Natural killer cell (primary cell): ENCODE measurements around the gene RTL10. TPM values are rescaled to one million over a fixed set of nuclear protein-coding genes. Genes with fewer than 3 reads are reported as not detected.
"Not testable (repeated sequence)": the region's sequence is repeated elsewhere in the genome, so short reads cannot be mapped to it uniquely, and the experiment has no call there.

Experiments used
- ATAC-seq, 3 donors: fragments of 150-1000 bp in 2 of 3; fragments of 200-7000 bp in 1 of 3; cut with Tn5 transposase; 1 replicate in 1 of 3; 2 replicates in 2 of 3; pipeline ENCODE4 v1.10.0; 2021; ENCODE audit warnings: mild to moderate bottlenecking in 2 of 3, moderate library complexity in 2 of 3
- DNase-seq, 2 donors: peaks; one replicate each; pipeline versions ENCODE4 v3.0.0 to v3.0.0-alpha.2; 2013 to 2021; ENCODE audit warnings: mixed read lengths in 1 of 2
- H3K27ac ChIP-seq: one replicate; pipeline ENCODE4 v1.5.1; 2013; ENCODE audit warnings: mild to moderate bottlenecking, low read length
- H3K27me3 ChIP-seq: one replicate; pipeline ENCODE4 v1.6.1; 2013; ENCODE audit warnings: low read length; ENCODE audit not compliant: control insufficient read depth, insufficient read depth
- H3K36me3 ChIP-seq: one replicate; pipeline ENCODE4 v1.6.1; 2013; ENCODE audit warnings: low read length; ENCODE audit not compliant: control insufficient read depth, insufficient read depth
- H3K4me1 ChIP-seq: one replicate; pipeline ENCODE4 v1.6.1; 2013; ENCODE audit warnings: low read length; ENCODE audit not compliant: control insufficient read depth, insufficient read depth
- H3K4me3 ChIP-seq: one replicate; pipeline ENCODE4 v1.5.1; 2013; ENCODE audit warnings: low read length
- H3K9me3 ChIP-seq: one replicate; pipeline ENCODE4 v1.6.1; 2013; ENCODE audit warnings: low read length; ENCODE audit not compliant: control insufficient read depth, insufficient read depth
- H3K27ac Mint-ChIP-seq, 2 donors: one replicate each; pipeline ENCODE4 v1.8.0; 2022; ENCODE audit warnings: mild to moderate bottlenecking in 2 of 2, mixed read lengths in 2 of 2, moderate library complexity in 1 of 2
- H3K27me3 Mint-ChIP-seq, 2 donors: one replicate each; pipeline ENCODE4 v1.8.0; 2022; ENCODE audit warnings: low read depth in 2 of 2, mixed read lengths in 2 of 2
- H3K36me3 Mint-ChIP-seq: one replicate; pipeline ENCODE4 v1.8.0; 2022; ENCODE audit warnings: mixed read lengths
- H3K4me1 Mint-ChIP-seq, 2 donors: one replicate each; pipeline ENCODE4 v1.8.0; 2022; ENCODE audit warnings: mixed read lengths in 2 of 2
- H3K4me3 Mint-ChIP-seq: one replicate; pipeline ENCODE4 v1.8.0; 2022; ENCODE audit warnings: mild to moderate bottlenecking, moderate library complexity, mixed read lengths
- H3K9me3 Mint-ChIP-seq, 2 donors: one replicate each; pipeline ENCODE4 v1.8.0; 2022; ENCODE audit warnings: mixed read lengths in 2 of 2
- WGBS: methylation state at CpG from one replicate; pipeline ENCODE4 v1.1.7; 2013; ENCODE audit warnings: missing lambda C conversion rate; ENCODE audit not compliant: insufficient coverage; 5-methylcytosine and 5-hydroxymethylcytosine counted together
- intact Hi-C: fragments of 100-400 bp; cut with micrococcal nuclease; formaldehyde crosslinking; loops from one replicate; pipeline ENCODE4 v1.14.2; 2022
- total RNA-seq, 4 donors: library from RNA; stranded (reverse); fragments of 120-200 nt in 1 of 4; gene quantifications; one replicate each; pipeline versions ENCODE4 v1.2.3 to v1.2.4, GENCODE V29; 2013 to 2022
- TF ChIP-seq, protein P1 (sequence below): fragments of 200-600 bp; IDR thresholded peaks from one replicate; pipeline ENCODE4 v1.8.0; 2022; ENCODE audit warnings: antibody characterized with exemption

The RTL10 gene
- total RNA-seq, 3 donors from 2014 or later (not counting 1 experiment from before 2014, with no cell fraction given) = 6.4 to 12.5 (median 11.7) TPM

DNA sequence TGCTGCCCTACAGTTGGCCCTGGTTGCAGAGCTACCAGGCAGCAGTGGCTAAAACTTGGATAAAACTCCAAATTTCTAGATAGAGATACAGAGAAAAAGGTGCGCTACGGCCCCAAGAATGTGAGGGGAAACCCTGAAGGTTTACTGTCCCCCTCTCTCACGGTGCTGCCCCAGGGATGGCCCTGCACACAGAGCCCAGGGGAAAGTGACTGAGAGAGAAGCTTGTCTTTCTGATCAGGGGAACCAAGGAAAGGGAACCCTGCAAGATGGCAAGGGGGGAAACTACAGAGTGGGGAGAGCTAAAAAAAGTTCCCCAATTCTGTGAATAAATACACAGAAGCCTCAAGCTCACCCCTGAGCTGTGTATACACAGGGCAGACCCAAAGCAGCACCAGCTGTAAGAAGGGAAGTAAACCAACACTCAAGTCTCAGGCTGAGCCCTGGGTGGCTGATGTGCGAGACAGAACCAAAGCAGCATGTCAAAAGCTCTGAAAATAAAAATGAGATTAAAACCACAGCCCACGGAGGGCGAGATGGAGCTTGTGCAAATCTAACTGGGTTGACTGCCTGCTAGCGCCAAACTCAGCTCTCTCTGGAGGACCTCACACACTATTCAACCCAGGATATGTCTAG lies 22.1 kb downstream of the RTL10 start:
- Histone ChIP-seq H3K27me3 (no peaks in the 10 kb centered on the region), H3K36me3 (no peaks in the 10 kb centered on the region), H3K4me3 (no peak overlapping the region), H3K9me3 (no peaks in the 10 kb centered on the region), H3K27ac (no peak overlapping the region), H3K4me1 (no peaks in the 10 kb centered on the region)
- intact Hi-C loops = no loop called here
- Mint-ChIP-seq H3K36me3 (no peaks in the 10 kb centered on the region), H3K4me3 (no peak overlapping the region), H3K27ac (no peak overlapping the region), H3K4me1 (peaks cover 0 to 12% of the 10 kb centered on the region in 2 donors), H3K9me3 (no peaks in the 10 kb centered on the region), H3K27me3 (no peaks in the 10 kb centered on the region)
- DNase-seq (no peak), ATAC-seq (no peak)
- WGBS = 62% methylated on average over 7 of the region's 7 CpGs
- TF ChIP-seq, protein P1, sequence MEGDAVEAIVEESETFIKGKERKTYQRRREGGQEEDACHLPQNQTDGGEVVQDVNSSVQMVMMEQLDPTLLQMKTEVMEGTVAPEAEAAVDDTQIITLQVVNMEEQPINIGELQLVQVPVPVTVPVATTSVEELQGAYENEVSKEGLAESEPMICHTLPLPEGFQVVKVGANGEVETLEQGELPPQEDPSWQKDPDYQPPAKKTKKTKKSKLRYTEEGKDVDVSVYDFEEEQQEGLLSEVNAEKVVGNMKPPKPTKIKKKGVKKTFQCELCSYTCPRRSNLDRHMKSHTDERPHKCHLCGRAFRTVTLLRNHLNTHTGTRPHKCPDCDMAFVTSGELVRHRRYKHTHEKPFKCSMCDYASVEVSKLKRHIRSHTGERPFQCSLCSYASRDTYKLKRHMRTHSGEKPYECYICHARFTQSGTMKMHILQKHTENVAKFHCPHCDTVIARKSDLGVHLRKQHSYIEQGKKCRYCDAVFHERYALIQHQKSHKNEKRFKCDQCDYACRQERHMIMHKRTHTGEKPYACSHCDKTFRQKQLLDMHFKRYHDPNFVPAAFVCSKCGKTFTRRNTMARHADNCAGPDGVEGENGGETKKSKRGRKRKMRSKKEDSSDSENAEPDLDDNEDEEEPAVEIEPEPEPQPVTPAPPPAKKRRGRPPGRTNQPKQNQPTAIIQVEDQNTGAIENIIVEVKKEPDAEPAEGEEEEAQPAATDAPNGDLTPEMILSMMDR = no peak

DNA sequence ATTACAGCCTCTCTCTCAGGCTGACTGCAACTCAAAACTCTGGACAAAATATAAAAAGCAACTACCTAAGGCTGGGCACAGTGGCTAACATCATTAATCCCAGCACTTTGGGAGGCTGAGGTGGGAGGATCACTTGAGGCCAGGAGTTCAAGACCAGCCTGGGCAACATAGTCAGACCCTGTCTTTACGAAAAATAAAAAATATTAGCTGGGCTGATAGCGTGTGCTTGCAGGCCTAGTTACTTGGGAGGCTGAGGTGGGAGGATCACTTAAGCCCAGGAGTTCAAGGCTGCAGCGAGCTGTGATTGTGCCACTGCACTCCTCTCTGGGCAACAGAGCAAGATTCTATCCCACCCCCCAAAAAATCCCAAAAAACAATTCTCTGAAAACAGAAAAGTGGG lies 22.7 kb downstream of the RTL10 start:
- H3K9me3 ChIP-seq, H3K36me3 Mint-ChIP-seq, ATAC-seq, H3K27ac Mint-ChIP-seq, H3K4me3 Mint-ChIP-seq, intact Hi-C loops, H3K36me3 ChIP-seq, H3K27me3 ChIP-seq, DNase-seq, H3K9me3 Mint-ChIP-seq, H3K4me3 ChIP-seq, H3K27ac ChIP-seq, H3K4me1 ChIP-seq, H3K27me3 Mint-ChIP-seq: not testable (repeated sequence)
- WGBS = 84% methylated on average over 3 of the region's 3 CpGs
- H3K4me1 Mint-ChIP-seq = peaks cover 0 to 12% of the 10 kb centered on the region in 2 donors

DNA sequence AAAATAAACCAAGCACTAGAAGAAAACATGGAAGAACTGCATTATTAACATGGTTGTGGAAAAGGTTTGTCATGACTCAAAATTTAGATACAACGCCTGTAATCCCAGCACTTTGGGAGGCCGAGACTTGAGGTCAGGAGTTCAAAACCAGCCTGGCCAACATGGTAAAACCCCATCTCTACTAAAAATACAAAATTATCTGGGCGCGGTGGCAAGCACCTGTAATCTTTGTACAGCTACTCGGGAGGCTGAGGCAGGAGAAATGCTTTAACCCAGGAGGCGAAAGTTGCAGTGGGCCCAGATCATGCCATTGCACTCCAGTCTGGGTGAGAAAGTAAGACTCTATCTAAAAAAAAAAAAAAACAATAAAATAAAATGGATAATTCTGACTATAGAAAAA lies 23.7 kb downstream of the RTL10 start:
- Histone ChIP-seq H3K27ac (no peak overlapping the region), H3K4me3 (no peak overlapping the region), H3K9me3 (no peaks in the 10 kb centered on the region), H3K36me3 (no peaks in the 10 kb centered on the region), H3K27me3 (no peaks in the 10 kb centered on the region), H3K4me1 (no peaks in the 10 kb centered on the region)
- no peaks in the 10 kb centered on the region for H3K27me3 Mint-ChIP-seq
- H3K4me1 Mint-ChIP-seq = peaks cover 0 to 12% of the 10 kb centered on the region in 2 donors
- DNase-seq (no peak), ATAC-seq (no peak)
- WGBS = 95% methylated on average over 5 of the region's 6 CpGs
- intact Hi-C loops = no loop called here
- TF ChIP-seq, protein P1 = no peak
- H3K36me3 Mint-ChIP-seq = no peaks in the 10 kb centered on the region
- no peaks in the 10 kb centered on the region for H3K9me3 Mint-ChIP-seq
- no peak overlapping the region for H3K4me3 Mint-ChIP-seq
- H3K27ac Mint-ChIP-seq = no peak overlapping the region

DNA sequence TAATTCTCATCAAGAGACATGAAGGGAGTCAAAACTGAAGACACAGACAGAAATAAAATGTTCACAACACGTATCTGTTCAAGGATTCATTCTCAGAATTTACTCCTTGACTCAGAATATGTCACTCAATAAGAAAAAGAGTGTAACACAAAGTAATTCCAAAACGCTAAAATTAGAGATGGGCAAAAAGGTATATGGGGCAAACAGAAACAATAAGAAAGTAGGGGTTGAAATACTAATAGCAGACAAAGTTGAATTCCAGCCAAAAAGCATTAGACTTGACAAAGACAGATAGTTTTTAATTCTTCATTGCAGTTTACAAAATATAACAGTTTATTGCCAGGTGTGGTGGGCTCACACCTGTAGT lies 26.7 kb downstream of the RTL10 start:
- H3K9me3 ChIP-seq = no peaks in the 10 kb centered on the region
- Mint-ChIP-seq H3K4me1 (no peaks in the 10 kb centered on the region), H3K36me3 (no peaks in the 10 kb centered on the region), H3K27me3 (no peaks in the 10 kb centered on the region), H3K27ac (no peak overlapping the region), H3K9me3 (no peaks in the 10 kb centered on the region), H3K4me3 (no peak overlapping the region)
- ATAC-seq = no peak
- H3K27ac ChIP-seq = no peak overlapping the region
- TF ChIP-seq, protein P1 = no peak
- DNase-seq = no peak
- WGBS = 76% methylated on average over 2 of the region's 2 CpGs
- no peaks in the 10 kb centered on the region for H3K36me3 ChIP-seq
- no peaks in the 10 kb centered on the region for H3K27me3 ChIP-seq
- no peaks in the 10 kb centered on the region for H3K4me1 ChIP-seq
- intact Hi-C loops = no loop called here
- no peak overlapping the region for H3K4me3 ChIP-seq
